Neural cell (in vitro differentiated cells): ENCODE measurements around the gene MAST4. TPM values are rescaled to one million over a fixed set of nuclear protein-coding genes. Genes with fewer than 3 reads are reported as not detected.

Source experiments
- H2AFZ ChIP-seq: fragments of 200-600, 300-800 bp; sonication (generic), shearing (Covaris generic); 2 replicates; pipeline ENCODE4 v1.6.0; 2014; ENCODE audit warnings: low read depth, mild to moderate bottlenecking, antibody characterized with exemption, low read length, moderate library complexity
- H3F3A ChIP-seq: fragments of 200-600 bp; shearing (Covaris generic); 2 replicates; pipeline ENCODE4 v1.6.1; 2016; ENCODE audit warnings: mild to moderate bottlenecking, moderate library complexity, mixed read lengths, antibody characterized with exemption, low read length; ENCODE audit not compliant: insufficient read depth, poor library complexity, severe bottlenecking
- H3K27ac ChIP-seq: fragments of 200-600, 300-800 bp; sonication (generic), shearing (Covaris generic); 2 replicates; pipeline ENCODE4 v1.5.1; 2014; ENCODE audit warnings: mild to moderate bottlenecking, low read length, moderate library complexity
- H3K27me3 ChIP-seq: fragments of 300-800, 200-600 bp; sonication (generic), shearing (Covaris generic); 2 replicates; pipeline ENCODE4 v1.6.0; 2014; ENCODE audit warnings: mild to moderate bottlenecking, low read depth, low read length, moderate library complexity; ENCODE audit not compliant: insufficient read depth
- H3K36me3 ChIP-seq: fragments of 300-800, 200-600 bp; sonication (generic), shearing (Covaris generic); 2 replicates; pipeline ENCODE4 v1.5.1; 2014; ENCODE audit warnings: mild to moderate bottlenecking, antibody characterized with exemption, low read length, moderate library complexity; ENCODE audit not compliant: insufficient read depth
- H3K4me2 ChIP-seq: fragments of 300-800, 200-600 bp; sonication (generic), shearing (Covaris generic); 2 replicates; pipeline ENCODE4 v1.6.0; 2014; ENCODE audit warnings: mild to moderate bottlenecking, low read length
- H3K4me3 ChIP-seq: fragments of 300-800, 200-600 bp; sonication (generic), shearing (Covaris generic); 2 replicates; pipeline ENCODE4 v1.5.1; 2014; ENCODE audit warnings: mild to moderate bottlenecking, low read length, moderate library complexity
- H3K79me2 ChIP-seq: fragments of 200-600 bp; shearing (Covaris generic); replicated peaks from 2 replicates; pipeline ENCODE4 v1.6.0; 2014; ENCODE audit warnings: mild to moderate bottlenecking, low read length, moderate library complexity; ENCODE audit not compliant: insufficient read depth
- H3K9ac ChIP-seq: fragments of 300-800, 200-600 bp; sonication (generic), shearing (Covaris generic); 2 replicates; pipeline ENCODE4 v1.6.1; 2016; ENCODE audit warnings: mild to moderate bottlenecking, low read length, mixed read lengths
- H3K9me2 ChIP-seq: fragments of 200-600 bp; shearing (Covaris generic); 2 replicates; pipeline ENCODE4 v1.6.1; 2016; ENCODE audit warnings: mild to moderate bottlenecking, low read length, mixed read lengths; ENCODE audit not compliant: insufficient read depth
- H3K9me3 ChIP-seq: fragments of 200-600, 300-800 bp; sonication (generic), shearing (Covaris generic); 2 replicates; pipeline ENCODE4 v1.6.1; 2016; ENCODE audit warnings: mild to moderate bottlenecking, mixed run types, low read length, moderate library complexity, mixed read lengths
- H4K20me1 ChIP-seq: fragments of 200-600 bp; shearing (Covaris generic); 2 replicates; pipeline ENCODE4 v1.6.1; 2016; ENCODE audit warnings: mild to moderate bottlenecking, mixed run types; ENCODE audit not compliant: insufficient read depth
- CTCF ChIP-seq: fragments of 450-650 bp; IDR thresholded peaks from 2 replicates; pipeline ENCODE4 v1.5.1; 2014; ENCODE audit warnings: antibody characterized with exemption, mild to moderate bottlenecking, moderate library complexity; ENCODE audit not compliant: poor library complexity, severe bottlenecking
- EP300 ChIP-seq: fragments of 450-650 bp; conservative IDR thresholded peaks from 2 replicates; pipeline ENCODE4 v1.6.1; 2014; ENCODE audit warnings: antibody characterized with exemption, mild to moderate bottlenecking, moderate library complexity; ENCODE audit not compliant: poor library complexity, severe bottlenecking
- EZH2 ChIP-seq: fragments of 200-600, 300-800 bp; shearing (Covaris generic), sonication (generic); IDR thresholded peaks from 2 replicates; pipeline ENCODE4 v1.6.1; 2014; ENCODE audit warnings: antibody characterized with exemption, low read length, borderline replicate concordance, mild to moderate bottlenecking; ENCODE audit not compliant: insufficient read depth, poor library complexity, severe bottlenecking
- MXI1 ChIP-seq: fragments of 450-650 bp; conservative IDR thresholded peaks from 2 replicates; pipeline ENCODE4 v1.6.1; 2014; ENCODE audit warnings: antibody characterized with exemption, mild to moderate bottlenecking; ENCODE audit not compliant: poor library complexity, severe bottlenecking
- POLR2AphosphoS5 ChIP-seq: IDR thresholded peaks from 2 replicates; pipeline ENCODE4 v1.6.1; 2012
- RAD21 ChIP-seq: fragments of 450-650 bp; conservative IDR thresholded peaks from 2 replicates; pipeline ENCODE4 v1.6.1; 2014; ENCODE audit warnings: antibody characterized with exemption, mild to moderate bottlenecking, moderate library complexity
- REST ChIP-seq: IDR thresholded peaks from 2 replicates; pipeline ENCODE4 v1.6.1; 2012; ENCODE audit warnings: borderline replicate concordance
- SMC3 ChIP-seq: fragments of 450-650 bp; conservative IDR thresholded peaks from 2 replicates; pipeline ENCODE4 v1.6.1; 2014; ENCODE audit warnings: antibody characterized with exemption, mild to moderate bottlenecking, moderate library complexity; ENCODE audit not compliant: poor library complexity
- TAF1 ChIP-seq: IDR thresholded peaks from 2 replicates; pipeline ENCODE4 v1.6.1; 2012; ENCODE audit warnings: low read depth
- polyA plus RNA-seq: library from polyadenylated mRNA; depleted of rRNA; stranded (reverse); fragments of >200 nt; gene quantifications from 2 replicates; pipeline ENCODE4 v1.2.3, GENCODE V29; 2014

The MAST4 gene
- polyA plus RNA-seq, 1 donor from 2014 or later = 2.3 TPM

- H3K27me3 ChIP-seq = no peaks in the 10 kb centered on the region
- H3K27ac ChIP-seq = no peak overlapping the region
- H3K79me2 ChIP-seq = no peaks in the 10 kb centered on the region
- H3K9me2 ChIP-seq = no peaks in the 10 kb centered on the region
- no peak overlapping the region for H3K4me3 ChIP-seq
- no peak overlapping the region for H2AFZ ChIP-seq
- H3K9me3 ChIP-seq = no peaks in the 10 kb centered on the region
- no peaks in the 10 kb centered on the region for H3K36me3 ChIP-seq
- no peak for TF ChIP-seq TAF1
- H3K4me2 ChIP-seq = no peak overlapping the region
- H4K20me1 ChIP-seq = no peaks in the 10 kb centered on the region
- H3K9ac ChIP-seq = no peak overlapping the region
- no peaks in the 10 kb centered on the region for H3F3A ChIP-seq
These were observed 105.1 kb downstream of the MAST4 start for GRCh38 chr5:66701244-66701643.

GRCh38 chr5:66702426-66702825 is 106.2 kb downstream of the MAST4 start:
- no peak for TF ChIP-seq EP300
- no peak for TF ChIP-seq MXI1
- TF ChIP-seq EZH2 = no peak
- TF ChIP-seq RAD21 = no peak
- no peak for TF ChIP-seq SMC3
- no peak for TF ChIP-seq REST
- TF ChIP-seq TAF1 = no peak
- TF ChIP-seq POLR2AphosphoS5 = no peak
- no peak for TF ChIP-seq CTCF
- no peaks in the 10 kb centered on the region for H3K27me3 ChIP-seq
- no peak overlapping the region for H2AFZ ChIP-seq

More at GRCh38 chr5:66702426-66702825, 106.2 kb downstream of the MAST4 start:
- Histone ChIP-seq H3K9ac (no peak overlapping the region), H3F3A (no peaks in the 10 kb centered on the region), H3K27ac (no peak overlapping the region), H3K9me3 (no peaks in the 10 kb centered on the region), H3K4me2 (no peak overlapping the region), H3K79me2 (no peaks in the 10 kb centered on the region), H3K9me2 (no peaks in the 10 kb centered on the region), H4K20me1 (no peaks in the 10 kb centered on the region), H3K4me3 (no peak overlapping the region), H3K36me3 (no peaks in the 10 kb centered on the region)
